ENCODE results near the gene FMN2.
A peak's percentile ranks its signal among the peaks of the same experiment; 100 is the strongest.

Gene FMN2

DNA sequence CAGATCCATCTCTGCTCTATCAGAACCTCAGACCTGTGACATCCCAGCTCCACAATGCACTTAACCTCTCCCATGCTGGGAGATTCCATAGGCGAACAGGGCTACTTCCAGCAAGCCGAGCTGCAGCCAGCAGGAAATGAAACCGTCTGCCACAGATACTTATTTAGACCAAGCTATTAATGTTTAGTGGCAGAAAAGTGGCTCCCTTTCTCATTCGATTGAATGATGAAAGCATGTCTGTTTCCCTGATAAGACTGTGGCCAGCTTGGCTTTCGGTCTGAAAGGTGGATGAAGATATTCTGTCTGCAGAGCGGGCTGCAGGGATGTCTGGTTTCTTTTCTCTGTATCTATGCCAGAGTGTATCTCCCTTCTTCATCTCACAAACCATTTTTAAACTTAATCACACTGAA lies 373.9 kb downstream of the FMN2 start:
- H3K4me1 ChIP-seq (ENCODE audit: control insufficient read depth, low read length) = peaks cover 23% of the 10 kb centered on the region

DNA sequence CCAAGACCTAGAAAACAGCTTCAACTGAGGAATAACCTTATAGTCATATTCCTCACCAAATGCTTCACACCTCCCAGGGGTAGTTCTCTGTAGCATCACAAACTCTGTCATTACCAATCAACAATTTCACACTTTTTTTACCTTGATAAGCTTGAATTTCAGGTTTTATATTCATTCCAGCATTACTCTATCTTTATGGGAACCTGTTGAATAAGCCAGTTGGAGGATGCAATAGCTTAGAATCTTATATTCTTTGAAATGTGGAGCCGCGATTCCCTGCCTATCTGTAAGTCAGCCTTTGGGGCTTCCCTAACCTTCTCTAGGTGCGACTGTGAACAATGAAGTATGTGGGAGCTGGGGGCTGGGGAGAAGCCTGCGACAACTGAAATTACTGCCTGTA lies 374.8 kb downstream of the FMN2 start:
- no peaks in the 10 kb centered on the region for H3F3A ChIP-seq (ENCODE audit: control insufficient read depth, insufficient read depth)
- no peaks in the 10 kb centered on the region for H3K9me2 ChIP-seq (replicated peaks; ENCODE audit: control insufficient read depth, low read length)
- H3K4me2 ChIP-seq (ENCODE audit: low read length) = no peak overlapping the region
- H3K27ac ChIP-seq (ENCODE audit: low read depth, low read length) = no peak overlapping the region
- TF ChIP-seq, protein P1, sequence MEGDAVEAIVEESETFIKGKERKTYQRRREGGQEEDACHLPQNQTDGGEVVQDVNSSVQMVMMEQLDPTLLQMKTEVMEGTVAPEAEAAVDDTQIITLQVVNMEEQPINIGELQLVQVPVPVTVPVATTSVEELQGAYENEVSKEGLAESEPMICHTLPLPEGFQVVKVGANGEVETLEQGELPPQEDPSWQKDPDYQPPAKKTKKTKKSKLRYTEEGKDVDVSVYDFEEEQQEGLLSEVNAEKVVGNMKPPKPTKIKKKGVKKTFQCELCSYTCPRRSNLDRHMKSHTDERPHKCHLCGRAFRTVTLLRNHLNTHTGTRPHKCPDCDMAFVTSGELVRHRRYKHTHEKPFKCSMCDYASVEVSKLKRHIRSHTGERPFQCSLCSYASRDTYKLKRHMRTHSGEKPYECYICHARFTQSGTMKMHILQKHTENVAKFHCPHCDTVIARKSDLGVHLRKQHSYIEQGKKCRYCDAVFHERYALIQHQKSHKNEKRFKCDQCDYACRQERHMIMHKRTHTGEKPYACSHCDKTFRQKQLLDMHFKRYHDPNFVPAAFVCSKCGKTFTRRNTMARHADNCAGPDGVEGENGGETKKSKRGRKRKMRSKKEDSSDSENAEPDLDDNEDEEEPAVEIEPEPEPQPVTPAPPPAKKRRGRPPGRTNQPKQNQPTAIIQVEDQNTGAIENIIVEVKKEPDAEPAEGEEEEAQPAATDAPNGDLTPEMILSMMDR (IDR thresholded peaks at IDR 0.05; ENCODE audit: low read depth, low read length, poor library complexity, severe bottlenecking) = no peak
- TF ChIP-seq EZH2phosphoT487 (IDR thresholded peaks at IDR 0.05; ENCODE audit: borderline replicate concordance, low read length) = no peak
- H4K20me1 ChIP-seq (ENCODE audit: control insufficient read depth, insufficient read depth, low read depth, low read length) = no peaks in the 10 kb centered on the region
- H3K4me1 ChIP-seq (ENCODE audit: control insufficient read depth, low read length) = peaks cover 23% of the 10 kb centered on the region
- no peaks in the 10 kb centered on the region for H3K36me3 ChIP-seq (ENCODE audit: control insufficient read depth, low read length)
- no peaks in the 10 kb centered on the region for H3K79me2 ChIP-seq (ENCODE audit: control insufficient read depth, low read length)
- no peaks in the 10 kb centered on the region for H3K9me3 ChIP-seq (ENCODE audit: control insufficient read depth, insufficient read depth, low read length)
- H3K27me3 ChIP-seq (ENCODE audit: control insufficient read depth, low read length) = no peaks in the 10 kb centered on the region
- no peak overlapping the region for H3K4me3 ChIP-seq (ENCODE audit: low read length)

More for the DNA sequence above, 373.9 kb downstream of the FMN2 start:
- Histone ChIP-seq H4K20me1 (ENCODE audit: control insufficient read depth, insufficient read depth, low read depth, low read length) (no peaks in the 10 kb centered on the region), H3K4me2 (ENCODE audit: low read length) (peak overlapping the region; percentile 60), H3K9me3 (ENCODE audit: control insufficient read depth, insufficient read depth, low read length) (no peaks in the 10 kb centered on the region), H3K79me2 (ENCODE audit: control insufficient read depth, low read length) (no peaks in the 10 kb centered on the region), H3F3A (ENCODE audit: control insufficient read depth, insufficient read depth) (no peaks in the 10 kb centered on the region), H3K4me3 (ENCODE audit: low read length) (peak overlapping the region; percentile 34), H3K36me3 (ENCODE audit: control insufficient read depth, low read length) (no peaks in the 10 kb centered on the region), H3K27ac (ENCODE audit: low read depth, low read length) (no peak overlapping the region), H3K9me2 (replicated peaks; ENCODE audit: control insufficient read depth, low read length) (no peaks in the 10 kb centered on the region), H3K27me3 (ENCODE audit: control insufficient read depth, low read length) (no peaks in the 10 kb centered on the region)
- TF ChIP-seq, protein P1 (IDR thresholded peaks at IDR 0.05; ENCODE audit: low read depth, low read length, poor library complexity, severe bottlenecking) = no peak
- TF ChIP-seq EZH2phosphoT487 (IDR thresholded peaks at IDR 0.05; ENCODE audit: borderline replicate concordance, low read length) = no peak

DNA sequence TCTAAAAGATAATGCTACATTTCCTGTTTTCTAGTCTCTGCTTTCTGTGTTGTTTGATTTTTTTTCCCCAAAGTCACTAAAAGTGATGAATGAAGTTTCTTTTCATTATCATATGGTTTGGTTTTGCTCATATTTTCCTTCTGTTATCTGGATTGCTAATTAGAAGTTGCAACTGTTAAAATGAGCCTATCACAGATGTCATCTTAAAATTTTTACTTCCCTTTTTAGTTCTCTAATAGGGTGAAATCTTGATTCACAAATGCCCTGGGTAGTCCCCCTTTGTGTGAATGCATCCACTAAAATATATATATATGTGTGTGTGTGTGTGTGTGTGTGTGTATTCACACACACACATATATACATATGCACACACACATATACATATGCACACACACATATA lies 376.2 kb downstream of the FMN2 start:
- no peak overlapping the region for H3K27ac ChIP-seq (ENCODE audit: low read depth, low read length)
- no peaks in the 10 kb centered on the region for H3K9me3 ChIP-seq (ENCODE audit: control insufficient read depth, insufficient read depth, low read length)
- no peak overlapping the region for H3K4me3 ChIP-seq (ENCODE audit: low read length)
- H3K4me2 ChIP-seq (ENCODE audit: low read length) = no peak overlapping the region
- no peaks in the 10 kb centered on the region for H3K79me2 ChIP-seq (ENCODE audit: control insufficient read depth, low read length)
- no peaks in the 10 kb centered on the region for H3F3A ChIP-seq (ENCODE audit: control insufficient read depth, insufficient read depth)
- H3K9me2 ChIP-seq (replicated peaks; ENCODE audit: control insufficient read depth, low read length) = no peaks in the 10 kb centered on the region
- H3K4me1 ChIP-seq (ENCODE audit: control insufficient read depth, low read length) = peaks cover 19% of the 10 kb centered on the region
- no peaks in the 10 kb centered on the region for H3K36me3 ChIP-seq (ENCODE audit: control insufficient read depth, low read length)
- no peak for TF ChIP-seq EZH2phosphoT487 (IDR thresholded peaks at IDR 0.05; ENCODE audit: borderline replicate concordance, low read length)
- TF ChIP-seq, protein P1 (IDR thresholded peaks at IDR 0.05; ENCODE audit: low read depth, low read length, poor library complexity, severe bottlenecking) = no peak
- no peaks in the 10 kb centered on the region for H4K20me1 ChIP-seq (ENCODE audit: control insufficient read depth, insufficient read depth, low read depth, low read length)
- no peaks in the 10 kb centered on the region for H3K27me3 ChIP-seq (ENCODE audit: control insufficient read depth, low read length)

Data from DOHH2 (cell line).